Endometrial microvascular endothelial cells (primary cell): Measurements from ENCODE around the gene CPLX4. TPM values are rescaled to one million over a fixed set of nuclear protein-coding genes. Genes with fewer than 3 reads are reported as not detected.

Experiments
- in situ Hi-C: cut with HindIII; loops from 2 replicates; pipeline ENCODE4 v1.10.0; 2017; ENCODE audit warnings: low sequenced_read_pairs, low pct_unique_long_range_greater_than_20kb; ENCODE audit errors: inconsistent ontology term
- total RNA-seq: library from RNA; depleted of rRNA; stranded (reverse); fragments of >200 nt; gene quantifications from one replicate; pipeline ENCODE4 v1.2.3, GENCODE V29; 2015; ENCODE audit errors: inconsistent ontology term

Gene CPLX4, protein sequence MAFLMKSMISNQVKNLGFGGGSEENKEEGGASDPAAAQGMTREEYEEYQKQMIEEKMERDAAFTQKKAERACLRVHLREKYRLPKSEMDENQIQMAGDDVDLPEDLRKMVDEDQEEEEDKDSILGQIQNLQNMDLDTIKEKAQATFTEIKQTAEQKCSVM
- not detected for total RNA-seq

DNA sequence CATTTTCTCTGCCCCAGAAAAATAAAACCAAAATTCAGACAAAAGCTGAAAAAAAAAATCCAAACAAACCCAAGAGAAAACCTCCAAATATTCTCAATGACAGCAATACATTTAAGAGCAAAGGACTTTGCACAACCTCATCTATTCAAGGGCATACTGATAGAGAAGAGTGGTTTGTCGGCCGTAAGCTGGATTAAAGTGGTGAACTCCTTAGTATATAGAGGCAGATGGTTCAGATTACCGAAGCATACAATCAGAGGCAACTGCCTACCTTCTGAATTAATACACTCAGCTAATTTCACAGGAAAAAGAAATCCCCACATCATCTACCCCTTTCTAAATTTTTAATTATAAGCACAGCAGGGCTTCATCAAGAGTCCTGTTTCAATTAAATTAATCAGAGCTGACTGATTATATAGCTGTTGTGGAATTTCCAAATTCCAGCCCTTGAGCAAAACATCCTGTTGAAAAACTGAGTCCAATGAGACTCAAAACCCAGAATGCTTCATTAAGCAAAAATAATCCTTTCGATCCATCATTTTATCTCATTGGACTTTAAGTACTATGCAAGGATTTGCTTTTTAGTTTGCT, at the start of gene CPLX4:
CPLX4 (minus strand) TSS at position 190 of the 591 bp plus-strand sequence; CDS start at position 3, 187 bp downstream.
- in situ Hi-C loops: no loop called here

DNA sequence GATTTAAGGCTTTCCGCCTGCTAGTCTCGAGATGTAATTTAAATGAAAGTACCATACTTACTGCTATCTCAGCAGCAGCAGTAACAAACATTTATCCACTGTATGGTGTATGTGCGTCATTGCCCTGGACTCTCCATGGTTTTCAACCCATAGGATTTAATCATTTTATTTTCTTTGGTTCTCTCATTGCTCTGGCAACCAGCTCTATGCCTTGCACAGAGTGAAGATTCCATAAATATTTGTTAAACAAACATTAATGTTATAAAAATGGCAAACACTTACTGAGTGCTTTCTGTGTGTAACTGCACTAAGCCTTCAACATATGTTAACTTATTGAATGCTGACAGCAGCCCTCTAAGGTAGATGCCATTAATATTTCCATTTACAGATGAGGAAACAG, 41.9 kb upstream of the CPLX4 start:
- in situ Hi-C loops: no loop called here

GRCh38 chr18:59359576-59359952, 41.1 kb upstream of the CPLX4 start:
- in situ Hi-C loops: no loop called here

- in situ Hi-C loops: no loop called here
Measured at GRCh38 chr18:59358712-59359575, 40.5 kb upstream of the CPLX4 start, which contains the start of gene LMAN1. Gene LMAN1, minus strand, starts transcription at chr18:59359265. Its CDS starts 21 bp downstream, at chr18:59359244.

DNA sequence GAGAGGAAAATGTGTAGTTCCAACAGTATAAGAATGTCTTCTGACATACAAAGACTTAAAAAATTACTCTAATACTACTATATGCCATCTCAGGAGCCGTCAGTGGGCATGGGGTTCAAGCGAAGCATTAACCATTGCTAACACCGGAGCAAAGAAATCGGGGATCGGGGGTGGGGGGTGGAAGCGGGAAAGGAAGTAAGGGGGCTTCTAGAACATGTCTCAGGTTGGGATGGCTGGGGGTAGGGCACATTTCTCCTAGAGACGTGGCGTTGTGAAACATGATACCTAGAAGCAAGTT, 39.9 kb upstream of the CPLX4 start:
- in situ Hi-C loops: no loop called here

- in situ Hi-C loops: no loop called here
Measured at GRCh38 chr18:59357928-59358327, 39.5 kb upstream of the CPLX4 start.

- in situ Hi-C loops: no loop called here
Measured at GRCh38 chr18:59354731-59355130, 36.3 kb upstream of the CPLX4 start.

GRCh38 chr18:59353079-59353680, 34.7 kb upstream of the CPLX4 start:
- in situ Hi-C loops: no loop called here

GRCh38 chr18:59352250-59352855, 33.9 kb upstream of the CPLX4 start:
- in situ Hi-C loops: no loop called here

DNA sequence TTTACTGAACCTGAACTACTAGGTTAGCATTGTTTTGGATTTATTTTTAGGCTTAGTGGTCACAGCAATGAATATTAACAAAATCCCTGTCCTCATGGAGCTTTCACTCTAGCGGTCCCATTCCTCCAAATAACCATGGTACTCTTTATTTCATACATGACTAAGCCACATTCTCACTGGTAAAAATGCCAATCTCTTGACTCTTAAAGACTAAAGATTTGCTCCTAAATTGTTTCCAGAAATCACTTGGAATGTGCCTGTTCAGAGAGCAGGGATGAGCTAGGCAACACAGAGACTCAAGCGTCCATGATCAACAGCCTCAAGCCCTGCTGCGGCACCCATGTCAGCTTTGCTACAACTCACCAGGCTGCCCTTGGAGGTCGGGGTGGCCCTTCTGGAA, 27.1 kb upstream of the CPLX4 start:
- in situ Hi-C loops: no loop called here

DNA sequence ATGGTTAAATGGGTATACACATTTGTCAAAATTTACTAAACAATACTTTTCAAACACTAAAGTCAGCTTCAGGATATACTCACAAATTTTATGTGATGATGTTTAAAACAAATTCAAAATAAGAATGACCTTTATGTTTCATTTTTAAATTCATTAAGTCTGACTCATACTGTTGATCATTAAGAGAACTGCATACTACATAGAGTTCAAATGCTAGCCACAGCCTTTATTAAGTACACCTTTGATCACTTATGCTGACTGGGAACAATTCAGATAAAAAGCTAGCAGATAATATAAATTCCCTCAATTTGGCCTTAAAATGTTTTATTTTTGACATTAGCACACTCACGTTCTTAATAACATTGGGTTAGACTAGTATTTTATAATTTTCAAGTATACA, 26.5 kb upstream of the CPLX4 start:
- in situ Hi-C loops: no loop called here

GRCh38 chr18:59343926-59344325, 25.5 kb upstream of the CPLX4 start:
- in situ Hi-C loops: no loop called here

DNA sequence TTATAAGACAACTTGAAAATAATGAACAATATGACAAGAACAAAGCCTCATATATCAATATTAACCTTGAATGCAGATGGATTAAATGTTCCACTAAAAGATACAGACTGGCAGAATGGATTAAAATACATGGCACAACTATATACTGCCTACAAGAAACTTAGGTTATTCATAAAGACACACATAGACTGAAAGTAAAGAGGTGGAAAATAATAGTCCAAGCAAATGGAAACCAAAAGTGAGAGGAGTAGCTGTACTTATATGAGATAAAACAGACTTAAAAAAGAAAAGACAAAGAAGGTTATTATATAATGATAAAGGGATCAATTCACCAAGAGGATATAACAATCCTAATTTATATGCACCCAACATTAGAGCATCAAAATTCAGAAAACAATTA, 22.4 kb upstream of the CPLX4 start:
- in situ Hi-C loops: no loop called here

GRCh38 chr18:59340312-59340711, 21.9 kb upstream of the CPLX4 start:
- in situ Hi-C loops: no loop called here

GRCh38 chr18:59332986-59333385, 14.5 kb upstream of the CPLX4 start:
- in situ Hi-C loops: no loop called here

DNA sequence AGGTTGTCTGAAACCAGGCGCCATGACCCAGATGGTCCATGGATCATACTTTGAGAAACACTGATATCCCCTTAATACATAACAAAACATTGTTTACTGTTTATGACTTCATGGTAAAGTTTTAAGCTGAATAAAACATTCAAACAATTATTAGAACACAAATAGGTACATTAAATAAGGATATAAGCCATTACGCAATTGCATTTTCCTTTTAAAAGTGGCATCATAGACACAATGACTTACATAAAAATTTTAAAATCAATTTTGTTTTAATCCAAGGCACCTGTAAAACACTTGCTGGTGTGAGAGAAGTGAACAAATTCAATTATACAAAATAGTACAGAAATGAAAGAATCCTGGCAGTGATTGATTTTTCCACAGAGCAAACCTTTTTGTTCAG, 10.2 kb upstream of the CPLX4 start:
- in situ Hi-C loops: no loop called here

GRCh38 chr18:59325965-59326364, 7.5 kb upstream of the CPLX4 start:
- in situ Hi-C loops: no loop called here

DNA sequence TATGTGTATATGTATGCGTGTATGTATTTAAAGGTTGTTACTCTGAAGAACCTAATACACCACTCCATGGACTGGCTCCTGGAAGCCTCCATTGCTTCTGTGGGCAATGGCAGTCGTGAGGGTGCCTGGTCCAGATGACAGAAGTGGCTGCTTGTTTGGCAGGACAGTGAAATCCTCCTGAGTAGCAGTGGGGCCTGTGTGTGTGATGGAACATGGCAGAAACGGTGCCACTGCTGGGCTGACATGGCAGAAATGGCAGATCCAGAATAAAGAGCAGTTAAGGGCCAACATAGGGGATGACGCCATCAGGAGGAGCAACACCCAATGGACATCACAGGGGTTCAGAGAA, 6.1 kb upstream of the CPLX4 start:
- in situ Hi-C loops: no loop called here

DNA sequence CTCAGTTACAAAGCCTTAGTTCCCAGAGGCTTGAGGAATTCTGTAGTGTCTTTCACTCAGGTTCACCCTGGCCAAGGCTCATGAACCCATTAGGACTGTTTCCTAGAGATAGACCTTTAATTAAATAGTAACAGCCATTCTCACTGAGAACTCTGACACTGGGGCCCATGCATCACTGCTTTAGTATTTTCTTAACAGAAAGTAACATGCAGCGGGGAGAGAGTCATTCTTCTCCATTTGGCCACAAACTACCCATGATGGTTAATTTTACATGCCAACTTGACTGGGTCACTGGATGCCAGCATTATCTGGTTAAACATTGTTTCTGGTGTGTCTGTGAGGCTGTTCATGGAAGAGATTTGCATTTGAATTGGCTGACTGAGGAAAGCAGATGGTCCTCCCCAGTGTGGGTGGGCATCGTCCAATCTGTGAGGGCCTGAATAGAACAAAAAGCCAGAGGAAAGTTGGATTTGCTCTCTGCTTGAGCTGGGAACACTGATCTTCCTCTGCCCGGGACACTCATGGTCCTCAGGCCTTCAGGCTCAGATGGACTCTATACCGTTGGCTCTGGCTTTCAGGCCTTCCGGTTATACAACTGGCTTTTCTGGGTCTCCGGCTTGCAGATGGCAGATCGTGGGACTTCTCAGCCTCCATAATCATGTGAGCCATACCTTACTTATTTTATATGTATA, 5.6 kb upstream of the CPLX4 start:
- in situ Hi-C loops: no loop called here
